ENCODE results near the gene LBHD2. TPM values are rescaled to one million over a fixed set of nuclear protein-coding genes. Genes with fewer than 3 reads are reported as not detected.

Gene LBHD2
- total and polyA plus RNA-seq, 2 experiments from 2014 or later, result not detected

GRCh38 chr14:103099081-103099732 lies 15.2 kb downstream of the LBHD2 start:
- TF ChIP-seq ZNF114 (CRISPR knock-in tag; IDR thresholded peaks at IDR 0.05) (no peak), EZH2phosphoT487 (IDR thresholded peaks at IDR 0.05; ENCODE audit: unreplicated experiment) (no peak), ZNF462 (CRISPR knock-in tag; IDR thresholded peaks at IDR 0.05) (no peak)
- Histone ChIP-seq H3K4me3 (no peak overlapping the region), H3K27me3 (ENCODE audit: insufficient read depth) (peaks cover 34% of the 10 kb centered on the region), H3F3A (replicated peaks; ENCODE audit: low read depth) (0 out of 2 replicates have a peak, but pooled peaks cover 5% of the 10 kb centered on the region), H3K27ac (ENCODE audit: low read depth) (no peak overlapping the region), H3K79me2 (replicated peaks; ENCODE audit: insufficient read depth) (no peaks in the 10 kb centered on the region), H3K9me2 (ENCODE audit: insufficient read depth) (no peaks in the 10 kb centered on the region), H3K4me2 (peak overlapping the region; percentile 14; the same call in 1 of the 2 replicates), H4K20me1 (replicated peaks; ENCODE audit: insufficient read depth) (0 out of 2 replicates have a peak, but pooled peaks cover 3% of the 10 kb centered on the region), H2AFZ (0 out of 2 replicates have a peak overlapping the region, but pooled peaks have one; percentile 56), H3K36me3 (ENCODE audit: insufficient read depth) (no peaks in the 10 kb centered on the region), H3K4me1 (ENCODE audit: insufficient read depth) (peaks cover 9% of the 10 kb centered on the region)
- no peak for DNase-seq (ENCODE audit: low spot score)
- peaks cover 16% of the 10 kb centered on the region; the same call in 2 of the 3 replicates for H3K4me1 Mint-ChIP-seq
- H3K36me3 Mint-ChIP-seq (ENCODE audit: low read depth), result no peaks in the 10 kb centered on the region
- H3K27ac Mint-ChIP-seq, result no peak overlapping the region
- ATAC-seq, result peak; percentile 15
- no peaks in the 10 kb centered on the region for H3K9me3 Mint-ChIP-seq
- peaks cover 43% of the 10 kb centered on the region for H3K27me3 Mint-ChIP-seq (ENCODE audit: insufficient read depth, low read depth, poor library complexity)
- no peak overlapping the region for H3K4me3 Mint-ChIP-seq

- H3K27me3 Mint-ChIP-seq (ENCODE audit: insufficient read depth, low read depth, poor library complexity), result peaks cover 48% of the 10 kb centered on the region
- Histone ChIP-seq H3K79me2 (replicated peaks; ENCODE audit: insufficient read depth) (no peaks in the 10 kb centered on the region), H3K4me1 (ENCODE audit: insufficient read depth) (peaks cover 9% of the 10 kb centered on the region), H3K9me2 (ENCODE audit: insufficient read depth) (no peaks in the 10 kb centered on the region), H4K20me1 (replicated peaks; ENCODE audit: insufficient read depth) (0 out of 2 replicates have a peak, but pooled peaks cover 3% of the 10 kb centered on the region), H3K4me2 (no peak overlapping the region), H2AFZ (no peak overlapping the region), H3K27ac (ENCODE audit: low read depth) (no peak overlapping the region), H3K27me3 (ENCODE audit: insufficient read depth) (peaks cover 40% of the 10 kb centered on the region), H3K4me3 (no peak overlapping the region), H3K36me3 (ENCODE audit: insufficient read depth) (no peaks in the 10 kb centered on the region), H3F3A (replicated peaks; ENCODE audit: low read depth) (0 out of 2 replicates have a peak, but pooled peaks cover 5% of the 10 kb centered on the region)
- no peak overlapping the region for H3K27ac Mint-ChIP-seq
- peaks cover 16% of the 10 kb centered on the region; the same call in 2 of the 3 replicates for H3K4me1 Mint-ChIP-seq
- H3K4me3 Mint-ChIP-seq, result no peak overlapping the region
- DNase-seq (ENCODE audit: low spot score) (no peak), ATAC-seq (no peak)
- no peaks in the 10 kb centered on the region for H3K36me3 Mint-ChIP-seq (ENCODE audit: low read depth)
- no peaks in the 10 kb centered on the region for H3K9me3 Mint-ChIP-seq
- TF ChIP-seq REST (IDR thresholded peaks at IDR 0.05; ENCODE audit: unreplicated experiment) (no peak), JUNB (IDR thresholded peaks at IDR 0.05; ENCODE audit: unreplicated experiment) (no peak), EZH2 (IDR thresholded peaks at IDR 0.05; ENCODE audit: low read depth, unreplicated experiment) (no peak), ZNF331 (CRISPR knock-in tag; IDR thresholded peaks at IDR 0.05; ENCODE audit: low read depth) (no peak)
Measured at GRCh38 chr14:103099733-103100280, 15.8 kb downstream of the LBHD2 start.

Data from GM23338 (cell line).